Thyroid gland (tissue), 4 donors: ENCODE results near the gene COL19A1.

Source experiments
- POLR2A ChIP-seq, 2 donors: fragments of 450-650 bp; IDR thresholded peaks; one replicate each; pipeline ENCODE4 v1.6.1; 2017; ENCODE audit warnings: antibody characterized with exemption in 2 of 2, mild to moderate bottlenecking in 2 of 2, moderate library complexity in 1 of 2
- TF ChIP-seq, protein P1 (sequence below), 6 experiments: fragments of 200-600 bp in 3 of 6; fragments of 450-650 bp in 3 of 6; sonication (generic) in 3 of 6; IDR thresholded peaks; one replicate each; pipeline ENCODE4 v1.5.1; 2016 to 2019; ENCODE audit warnings: antibody characterized with exemption in 6 of 6, mild to moderate bottlenecking in 2 of 6, inconsistent platforms in 1 of 6, moderate library complexity in 1 of 6

DNA sequence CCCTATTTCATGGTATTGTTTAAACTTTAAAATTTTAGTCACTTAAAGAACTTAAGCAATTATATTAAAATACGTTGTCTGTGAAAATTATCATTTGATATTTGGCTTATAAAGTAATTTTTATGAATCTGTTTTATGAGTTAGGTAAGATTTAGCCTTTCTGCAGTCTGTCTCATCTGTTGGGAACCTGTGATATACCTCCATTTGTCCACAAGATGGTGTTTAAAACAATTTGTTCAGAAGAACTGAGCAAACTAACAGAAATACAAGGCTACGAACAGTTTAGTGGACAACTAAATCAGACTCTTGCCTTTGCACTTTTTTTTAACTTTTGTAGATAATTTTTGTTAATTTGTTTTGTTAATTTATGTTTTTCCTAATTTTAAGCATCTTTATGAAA, 344.1 kb downstream of the COL19A1 start:
- TF ChIP-seq, protein P1, sequence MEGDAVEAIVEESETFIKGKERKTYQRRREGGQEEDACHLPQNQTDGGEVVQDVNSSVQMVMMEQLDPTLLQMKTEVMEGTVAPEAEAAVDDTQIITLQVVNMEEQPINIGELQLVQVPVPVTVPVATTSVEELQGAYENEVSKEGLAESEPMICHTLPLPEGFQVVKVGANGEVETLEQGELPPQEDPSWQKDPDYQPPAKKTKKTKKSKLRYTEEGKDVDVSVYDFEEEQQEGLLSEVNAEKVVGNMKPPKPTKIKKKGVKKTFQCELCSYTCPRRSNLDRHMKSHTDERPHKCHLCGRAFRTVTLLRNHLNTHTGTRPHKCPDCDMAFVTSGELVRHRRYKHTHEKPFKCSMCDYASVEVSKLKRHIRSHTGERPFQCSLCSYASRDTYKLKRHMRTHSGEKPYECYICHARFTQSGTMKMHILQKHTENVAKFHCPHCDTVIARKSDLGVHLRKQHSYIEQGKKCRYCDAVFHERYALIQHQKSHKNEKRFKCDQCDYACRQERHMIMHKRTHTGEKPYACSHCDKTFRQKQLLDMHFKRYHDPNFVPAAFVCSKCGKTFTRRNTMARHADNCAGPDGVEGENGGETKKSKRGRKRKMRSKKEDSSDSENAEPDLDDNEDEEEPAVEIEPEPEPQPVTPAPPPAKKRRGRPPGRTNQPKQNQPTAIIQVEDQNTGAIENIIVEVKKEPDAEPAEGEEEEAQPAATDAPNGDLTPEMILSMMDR (IDR thresholded peaks at IDR 0.05) = peak in 1 of 6 experiments; percentile 6
- TF ChIP-seq POLR2A (IDR thresholded peaks at IDR 0.05) = no peak
